ENCODE results near the gene HAND2.

HAND2 gene

GRCh38 chr4:173529477-173530325 lies at the start of gene HAND2:
Gene HAND2, minus strand, starts transcription at chr4:173530229. Its CDS starts 940 bp downstream, at chr4:173529289.
- DNase-seq, result no peak

GRCh38 chr4:173578956-173579355 lies 48.9 kb upstream of the HAND2 start:
- no peak for DNase-seq

GRCh38 chr4:173577963-173578362 lies 47.9 kb upstream of the HAND2 start:
- DNase-seq, result no peak

- DNase-seq, result no peak
Observed at GRCh38 chr4:173575482-173576152, 45.6 kb upstream of the HAND2 start.

- DNase-seq, result no peak
Observed at GRCh38 chr4:173573725-173574124, 43.7 kb upstream of the HAND2 start.

- no peak for DNase-seq
Observed at GRCh38 chr4:173573286-173573685, 43.3 kb upstream of the HAND2 start.

- no peak for DNase-seq
Observed at GRCh38 chr4:173572493-173573129, 42.6 kb upstream of the HAND2 start.

- DNase-seq, result no peak
Observed at GRCh38 chr4:173571620-173572019, 41.6 kb upstream of the HAND2 start.

- no peak for DNase-seq
Observed at GRCh38 chr4:173565281-173565680, 35.3 kb upstream of the HAND2 start.

- DNase-seq, result no peak
Observed at GRCh38 chr4:173564461-173564860, 34.4 kb upstream of the HAND2 start.

- DNase-seq, result no peak
Observed at GRCh38 chr4:173560896-173561295, 30.9 kb upstream of the HAND2 start.

- no peak for DNase-seq
Observed at GRCh38 chr4:173556398-173557131, 26.5 kb upstream of the HAND2 start.

- no peak for DNase-seq
Observed at GRCh38 chr4:173547889-173548288, 17.9 kb upstream of the HAND2 start.

GRCh38 chr4:173546776-173547175 lies 16.7 kb upstream of the HAND2 start:
- no peak for DNase-seq

- DNase-seq, result no peak
Observed at GRCh38 chr4:173545440-173545839, 15.4 kb upstream of the HAND2 start.

GRCh38 chr4:173543266-173543665 lies 13.2 kb upstream of the HAND2 start:
- no peak for DNase-seq

- DNase-seq, result no peak
Observed at GRCh38 chr4:173539986-173540385, 10.0 kb upstream of the HAND2 start.

GRCh38 chr4:173538909-173539445 lies 8.9 kb upstream of the HAND2 start:
- no peak for DNase-seq

GRCh38 chr4:173538148-173538908 lies 8.3 kb upstream of the HAND2 start:
- DNase-seq, result no peak

- no peak for DNase-seq
Observed at GRCh38 chr4:173537613-173538147, 7.7 kb upstream of the HAND2 start.

- DNase-seq, result no peak
Observed at GRCh38 chr4:173536808-173537429, 6.9 kb upstream of the HAND2 start.
